ENCODE measurements around the gene RAD50.
"Not testable (repeated sequence)": the region's sequence is repeated elsewhere in the genome, so short reads cannot be mapped to it uniquely, and the experiment has no call there.

RAD50 gene

DNA sequence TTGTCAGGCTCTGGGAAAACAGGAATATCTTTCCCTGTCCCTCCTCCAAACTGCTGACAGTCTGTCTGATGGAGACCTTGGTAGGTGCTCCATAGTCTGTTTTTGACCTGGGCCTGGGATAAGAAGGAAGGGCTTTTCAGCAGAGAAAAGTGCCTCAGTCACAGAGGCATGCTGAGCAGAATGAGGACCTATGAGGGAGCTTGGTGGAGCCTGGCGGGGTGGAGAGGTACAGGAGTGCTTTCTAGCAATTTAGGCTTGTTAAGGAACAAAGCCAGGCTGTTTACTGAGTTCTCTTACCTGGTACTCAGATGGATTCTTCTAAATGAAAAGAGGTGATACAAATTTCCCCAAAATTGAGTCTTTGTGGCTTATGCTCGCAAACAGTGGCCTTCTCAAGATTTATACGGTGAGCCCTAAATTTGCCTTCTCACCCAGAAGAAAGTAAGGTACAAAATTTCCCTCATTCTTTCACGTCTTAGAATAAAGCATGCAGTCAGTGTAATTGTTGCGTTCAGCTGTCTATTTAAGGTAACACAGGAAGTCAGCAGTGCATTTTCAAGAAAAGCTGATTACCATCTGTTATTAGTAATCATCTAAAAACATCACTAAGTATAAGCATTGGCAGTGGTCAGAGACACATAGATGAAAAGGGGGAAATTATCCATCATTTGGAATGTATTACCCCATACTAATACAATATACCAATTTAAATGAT is 72.6 kb downstream of the RAD50 start:
- no peaks in the 10 kb centered on the region for H3K27me3 ChIP-seq (ENCODE audit: control insufficient read depth, low read length)
- TF ChIP-seq, protein P1, sequence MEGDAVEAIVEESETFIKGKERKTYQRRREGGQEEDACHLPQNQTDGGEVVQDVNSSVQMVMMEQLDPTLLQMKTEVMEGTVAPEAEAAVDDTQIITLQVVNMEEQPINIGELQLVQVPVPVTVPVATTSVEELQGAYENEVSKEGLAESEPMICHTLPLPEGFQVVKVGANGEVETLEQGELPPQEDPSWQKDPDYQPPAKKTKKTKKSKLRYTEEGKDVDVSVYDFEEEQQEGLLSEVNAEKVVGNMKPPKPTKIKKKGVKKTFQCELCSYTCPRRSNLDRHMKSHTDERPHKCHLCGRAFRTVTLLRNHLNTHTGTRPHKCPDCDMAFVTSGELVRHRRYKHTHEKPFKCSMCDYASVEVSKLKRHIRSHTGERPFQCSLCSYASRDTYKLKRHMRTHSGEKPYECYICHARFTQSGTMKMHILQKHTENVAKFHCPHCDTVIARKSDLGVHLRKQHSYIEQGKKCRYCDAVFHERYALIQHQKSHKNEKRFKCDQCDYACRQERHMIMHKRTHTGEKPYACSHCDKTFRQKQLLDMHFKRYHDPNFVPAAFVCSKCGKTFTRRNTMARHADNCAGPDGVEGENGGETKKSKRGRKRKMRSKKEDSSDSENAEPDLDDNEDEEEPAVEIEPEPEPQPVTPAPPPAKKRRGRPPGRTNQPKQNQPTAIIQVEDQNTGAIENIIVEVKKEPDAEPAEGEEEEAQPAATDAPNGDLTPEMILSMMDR (IDR thresholded peaks at IDR 0.05; ENCODE audit: low read depth, low read length, poor library complexity, severe bottlenecking), result no peak
- TF ChIP-seq EZH2phosphoT487 (IDR thresholded peaks at IDR 0.05; ENCODE audit: borderline replicate concordance, low read length), result no peak
- H3K36me3 ChIP-seq (ENCODE audit: control insufficient read depth, low read length), result peaks cover 47% of the 10 kb centered on the region
- no peak overlapping the region for H3K4me2 ChIP-seq (ENCODE audit: low read length)
- H3K4me1 ChIP-seq (ENCODE audit: control insufficient read depth, low read length), result no peaks in the 10 kb centered on the region
- H3K9me3 ChIP-seq (ENCODE audit: control insufficient read depth, insufficient read depth, low read length), result no peaks in the 10 kb centered on the region
- no peak overlapping the region for H3K4me3 ChIP-seq (ENCODE audit: low read length)
- H3K9me2 ChIP-seq (replicated peaks; ENCODE audit: control insufficient read depth, low read length), result no peaks in the 10 kb centered on the region
- H3F3A ChIP-seq (ENCODE audit: control insufficient read depth, insufficient read depth), result no peaks in the 10 kb centered on the region
- H4K20me1 ChIP-seq (ENCODE audit: control insufficient read depth, insufficient read depth, low read depth, low read length), result no peaks in the 10 kb centered on the region
- H3K27ac ChIP-seq (ENCODE audit: low read depth, low read length), result no peak overlapping the region
- no peaks in the 10 kb centered on the region for H3K79me2 ChIP-seq (ENCODE audit: control insufficient read depth, low read length)

DNA sequence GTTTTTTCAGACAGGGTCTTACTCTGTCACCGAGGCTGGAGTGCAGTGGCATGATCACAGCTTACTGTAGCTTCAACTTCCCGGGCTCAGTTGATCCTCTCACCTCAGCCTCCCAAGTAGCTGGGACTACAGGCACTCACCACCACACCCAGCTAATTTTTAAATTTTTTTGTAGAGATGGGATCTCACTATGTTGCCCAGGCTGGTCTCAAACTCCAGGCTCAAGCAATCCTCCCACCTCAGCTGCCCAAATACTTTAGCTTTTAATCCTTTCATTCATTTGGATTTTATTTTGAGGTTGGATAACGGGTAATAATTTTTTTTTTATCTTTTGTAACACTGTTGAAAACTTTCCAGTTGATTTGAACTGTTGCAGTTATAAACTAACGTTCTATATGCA is 76.8 kb downstream of the RAD50 start:
- H3K9me2 ChIP-seq (replicated peaks; ENCODE audit: control insufficient read depth, low read length); H3K4me2 ChIP-seq (ENCODE audit: low read length); H3K4me3 ChIP-seq (ENCODE audit: low read length); H3K27ac ChIP-seq (ENCODE audit: low read depth, low read length); H3K4me1 ChIP-seq (ENCODE audit: control insufficient read depth, low read length); H3F3A ChIP-seq (ENCODE audit: control insufficient read depth, insufficient read depth); H4K20me1 ChIP-seq (ENCODE audit: control insufficient read depth, insufficient read depth, low read depth, low read length); H3K27me3 ChIP-seq (ENCODE audit: control insufficient read depth, low read length); H3K79me2 ChIP-seq (ENCODE audit: control insufficient read depth, low read length); H3K9me3 ChIP-seq (ENCODE audit: control insufficient read depth, insufficient read depth, low read length): not testable (repeated sequence)
- peaks cover 64% of the 10 kb centered on the region for H3K36me3 ChIP-seq (ENCODE audit: control insufficient read depth, low read length)

DNA sequence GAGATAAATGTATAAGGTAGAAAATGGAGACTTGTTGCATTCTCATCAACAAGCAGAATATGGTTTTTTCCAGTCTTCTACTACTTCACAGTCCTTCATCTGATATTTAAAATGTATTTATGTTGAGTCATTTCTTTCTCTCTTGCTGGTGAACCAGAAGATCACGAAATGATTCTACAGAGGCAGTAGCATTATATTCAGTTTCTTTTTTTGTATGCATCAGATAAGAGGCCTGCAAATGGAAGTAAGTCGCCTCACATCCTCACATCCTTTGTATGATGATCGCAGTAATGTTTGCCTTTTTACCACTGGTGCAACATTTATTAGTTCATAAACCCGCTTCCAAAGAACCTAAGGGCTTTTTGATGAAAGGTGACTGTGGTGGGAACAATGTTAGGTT is 79.1 kb downstream of the RAD50 start:
- Histone ChIP-seq H3K4me3 (ENCODE audit: low read length) (no peak overlapping the region), H3K36me3 (ENCODE audit: control insufficient read depth, low read length) (peaks cover 70% of the 10 kb centered on the region), H3K27ac (ENCODE audit: low read depth, low read length) (no peak overlapping the region), H3K9me2 (replicated peaks; ENCODE audit: control insufficient read depth, low read length) (no peaks in the 10 kb centered on the region), H3K79me2 (ENCODE audit: control insufficient read depth, low read length) (no peaks in the 10 kb centered on the region), H3K4me1 (ENCODE audit: control insufficient read depth, low read length) (no peaks in the 10 kb centered on the region), H3F3A (ENCODE audit: control insufficient read depth, insufficient read depth) (no peaks in the 10 kb centered on the region), H3K4me2 (ENCODE audit: low read length) (no peak overlapping the region), H3K9me3 (ENCODE audit: control insufficient read depth, insufficient read depth, low read length) (no peaks in the 10 kb centered on the region), H3K27me3 (ENCODE audit: control insufficient read depth, low read length) (no peaks in the 10 kb centered on the region), H4K20me1 (ENCODE audit: control insufficient read depth, insufficient read depth, low read depth, low read length) (no peaks in the 10 kb centered on the region)
- TF ChIP-seq, protein P1 (IDR thresholded peaks at IDR 0.05; ENCODE audit: low read depth, low read length, poor library complexity, severe bottlenecking), result no peak
- TF ChIP-seq EZH2phosphoT487 (IDR thresholded peaks at IDR 0.05; ENCODE audit: borderline replicate concordance, low read length), result no peak

DNA sequence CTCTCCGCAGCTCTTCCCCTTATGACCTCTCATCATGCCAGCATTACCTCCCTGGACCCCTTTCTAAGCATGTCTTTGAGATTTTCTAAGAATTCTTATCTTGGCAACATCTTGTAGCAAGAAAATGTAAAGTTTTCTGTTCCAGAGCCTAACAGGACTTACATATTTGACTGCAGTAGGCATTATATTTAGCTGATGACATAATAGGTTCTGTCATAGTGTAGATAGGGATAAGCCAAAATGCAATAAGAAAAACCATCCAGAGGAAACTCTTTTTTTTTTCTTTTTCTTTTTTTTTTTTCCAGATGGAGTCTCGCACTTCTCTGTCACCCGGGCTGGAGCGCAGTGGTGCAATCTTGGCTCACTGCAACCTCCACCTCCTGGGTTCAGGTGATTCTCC is 80.5 kb downstream of the RAD50 start:
- TF ChIP-seq, protein P1 (IDR thresholded peaks at IDR 0.05; ENCODE audit: low read depth, low read length, poor library complexity, severe bottlenecking), result no peak
- no peak for TF ChIP-seq EZH2phosphoT487 (IDR thresholded peaks at IDR 0.05; ENCODE audit: borderline replicate concordance, low read length)
- Histone ChIP-seq H3F3A (ENCODE audit: control insufficient read depth, insufficient read depth) (no peaks in the 10 kb centered on the region), H3K36me3 (ENCODE audit: control insufficient read depth, low read length) (peaks cover 75% of the 10 kb centered on the region), H3K9me3 (ENCODE audit: control insufficient read depth, insufficient read depth, low read length) (no peaks in the 10 kb centered on the region), H3K4me2 (ENCODE audit: low read length) (no peak overlapping the region), H3K27me3 (ENCODE audit: control insufficient read depth, low read length) (no peaks in the 10 kb centered on the region), H3K4me3 (ENCODE audit: low read length) (no peak overlapping the region), H3K79me2 (ENCODE audit: control insufficient read depth, low read length) (no peaks in the 10 kb centered on the region), H3K9me2 (replicated peaks; ENCODE audit: control insufficient read depth, low read length) (no peaks in the 10 kb centered on the region), H3K27ac (ENCODE audit: low read depth, low read length) (no peak overlapping the region), H4K20me1 (ENCODE audit: control insufficient read depth, insufficient read depth, low read depth, low read length) (no peaks in the 10 kb centered on the region), H3K4me1 (ENCODE audit: control insufficient read depth, low read length) (no peaks in the 10 kb centered on the region)

Measured in DOHH2 (cell line).